PFSK-1 (cell line): ENCODE data around the gene PWWP2B.

Source experiments
- FOXP2 ChIP-seq: optimal IDR thresholded peaks from 2 replicates; pipeline ENCODE3; 2011; ENCODE audit warnings: borderline replicate concordance, control low read depth, inconsistent platforms; ENCODE audit not compliant: insufficient read depth; ENCODE audit errors: extremely low read length, extremely low read depth
- POLR2AphosphoS5 ChIP-seq: IDR thresholded peaks from 2 replicates; pipeline ENCODE4 v1.6.1; 2012; ENCODE audit warnings: low read depth, mild to moderate bottlenecking, control low read depth, low read length, moderate library complexity
- REST ChIP-seq, 2 experiments: IDR thresholded peaks; 2 replicates each; pipeline versions ENCODE4 v1.6.1 to v1.8.0; 2011 to 2012; ENCODE audit warnings: low read depth in 2 of 2, low read length in 2 of 2, control low read depth in 1 of 2, inconsistent platforms in 1 of 2, mild to moderate bottlenecking in 1 of 2, moderate library complexity in 1 of 2; ENCODE audit not compliant: insufficient read depth in 1 of 2
- SIN3A ChIP-seq: IDR thresholded peaks from 2 replicates; pipeline ENCODE4 v1.6.1; 2012; ENCODE audit warnings: mild to moderate bottlenecking, low read length, moderate library complexity, borderline replicate concordance; ENCODE audit not compliant: insufficient read depth
- TAF1 ChIP-seq: IDR thresholded peaks from 2 replicates; pipeline ENCODE4 v1.6.1; 2012; ENCODE audit warnings: low read length, control low read depth, borderline replicate concordance; ENCODE audit not compliant: insufficient read depth

- TF ChIP-seq POLR2AphosphoS5 (no peak), SIN3A (no peak), TAF1 (no peak), REST (IDR thresholded peaks at IDR 0.05; ENCODE audit: insufficient read depth in 1 of 2, low read depth in 2 of 2, low read length in 2 of 2) (no peak), FOXP2 (no peak)
Measured at GRCh38 chr10:132384618-132385388, 12.2 kb upstream of the PWWP2B start.
